Peyer's patch (tissue), 4 donors: ENCODE data around the gene CCDC110. TPM values are rescaled to one million over a fixed set of nuclear protein-coding genes. Genes with fewer than 3 reads are reported as not detected.

ENCODE experiments used
- DNase-seq, 3 donors: peaks; one replicate each; pipeline ENCODE4 v3.0.0-alpha.2; 2017 to 2019
- H3K27ac ChIP-seq, 4 donors: fragments of 200-600 bp; sonication (generic); one replicate each; pipeline ENCODE4 v1.5.1; 2016 to 2019
- H3K27me3 ChIP-seq, 2 donors: fragments of 200-600 bp; sonication (generic); one replicate each; pipeline ENCODE4 v1.5.1; 2019
- H3K36me3 ChIP-seq, 3 donors: fragments of 200-600 bp; sonication (generic); one replicate each; pipeline ENCODE4 v1.5.1; 2016 to 2019
- H3K4me1 ChIP-seq, 4 donors: fragments of 200-600 bp; sonication (generic); one replicate each; pipeline ENCODE4 v1.5.1; 2016 to 2019
- H3K4me3 ChIP-seq, 4 donors: fragments of 200-600 bp; sonication (generic); 1 replicate in 3 of 4; 2 replicates in 1 of 4; pipeline ENCODE4 v1.5.1; 2016 to 2019; ENCODE audit warnings: mild to moderate bottlenecking in 1 of 4
- H3K9me3 ChIP-seq, 4 donors: fragments of 200-600 bp; sonication (generic); one replicate each; pipeline ENCODE4 v1.5.1; 2016 to 2019; ENCODE audit warnings: mild to moderate bottlenecking in 1 of 4
- CTCF ChIP-seq, 6 experiments: fragments of 450-650 bp in 4 of 6; fragments of 200-600 bp in 2 of 6; sonication (generic) in 1 of 6; IDR thresholded peaks; one replicate each; pipeline ENCODE4 v1.5.1; 2017 to 2019; ENCODE audit warnings: antibody characterized with exemption in 6 of 6, mild to moderate bottlenecking in 3 of 6, moderate library complexity in 1 of 6
- POLR2A ChIP-seq, 2 donors: fragments of 450-650 bp; IDR thresholded peaks; one replicate each; pipeline ENCODE4 v1.5.1; 2017; ENCODE audit warnings: antibody characterized with exemption in 2 of 2, mild to moderate bottlenecking in 2 of 2, moderate library complexity in 2 of 2
- total RNA-seq, 4 donors: library from RNA; depleted of rRNA; stranded (reverse); fragments of >200 nt; gene quantifications; one replicate each; pipeline ENCODE4 v1.1.0, GENCODE V29; 2016

Gene CCDC110
- total RNA-seq, 4 donors from 2014 or later = 0.80 to 0.88 TPM; not detected in 2

- Histone ChIP-seq H3K27me3 (no peaks in the 10 kb centered on the region), H3K4me1 (no peaks in the 10 kb centered on the region), H3K36me3 (peaks cover 0 to 55% (median 0%) of the 10 kb centered on the region in 3 donors), H3K4me3 (no peak overlapping the region), H3K27ac (no peak overlapping the region), H3K9me3 (no peaks in the 10 kb centered on the region)
- no peak for DNase-seq
- TF ChIP-seq CTCF (IDR thresholded peaks at IDR 0.05) (no peak), POLR2A (IDR thresholded peaks at IDR 0.05) (no peak)
Measured at GRCh38 chr4:185416955-185417354, 54.6 kb downstream of the CCDC110 start.

- no peak for TF ChIP-seq CTCF (IDR thresholded peaks at IDR 0.05)
- no peak for TF ChIP-seq POLR2A (IDR thresholded peaks at IDR 0.05)
- Histone ChIP-seq H3K27ac (no peak overlapping the region), H3K4me1 (no peaks in the 10 kb centered on the region), H3K9me3 (no peaks in the 10 kb centered on the region), H3K36me3 (peaks cover 0 to 77% (median 0%) of the 10 kb centered on the region in 3 donors), H3K27me3 (no peaks in the 10 kb centered on the region), H3K4me3 (no peak overlapping the region)
- no peak for DNase-seq
Measured at GRCh38 chr4:185412412-185412811, 59.1 kb downstream of the CCDC110 start.

GRCh38 chr4:185411849-185412248 lies 59.7 kb downstream of the CCDC110 start:
- H3K36me3 ChIP-seq = peaks cover 0 to 76% (median 0%) of the 10 kb centered on the region in 3 donors
- no peaks in the 10 kb centered on the region for H3K4me1 ChIP-seq
- no peak for TF ChIP-seq CTCF (IDR thresholded peaks at IDR 0.05)
- TF ChIP-seq POLR2A (IDR thresholded peaks at IDR 0.05) = no peak
- H3K27ac ChIP-seq = no peak overlapping the region
- no peak overlapping the region for H3K4me3 ChIP-seq
- H3K27me3 ChIP-seq = no peaks in the 10 kb centered on the region
- no peak for DNase-seq
- no peaks in the 10 kb centered on the region for H3K9me3 ChIP-seq

GRCh38 chr4:185408432-185408831 lies 63.1 kb downstream of the CCDC110 start:
- no peak overlapping the region for H3K4me3 ChIP-seq
- H3K27me3 ChIP-seq = no peaks in the 10 kb centered on the region
- peaks cover 0 to 65% (median 0%) of the 10 kb centered on the region in 3 donors for H3K36me3 ChIP-seq
- no peak for DNase-seq
- H3K9me3 ChIP-seq = no peaks in the 10 kb centered on the region
- H3K4me1 ChIP-seq = no peaks in the 10 kb centered on the region
- TF ChIP-seq CTCF (IDR thresholded peaks at IDR 0.05) = no peak
- TF ChIP-seq POLR2A (IDR thresholded peaks at IDR 0.05) = no peak
- no peak overlapping the region for H3K27ac ChIP-seq

GRCh38 chr4:185405296-185405999 lies 66.1 kb downstream of the CCDC110 start:
- H3K9me3 ChIP-seq = no peaks in the 10 kb centered on the region

More at GRCh38 chr4:185405296-185405999, 66.1 kb downstream of the CCDC110 start:
- Histone ChIP-seq H3K27me3 (no peaks in the 10 kb centered on the region), H3K36me3 (peaks cover 0 to 73% (median 0%) of the 10 kb centered on the region in 3 donors), H3K27ac (no peak overlapping the region), H3K4me1 (no peaks in the 10 kb centered on the region), H3K4me3 (no peak overlapping the region)
- TF ChIP-seq CTCF (IDR thresholded peaks at IDR 0.05) (no peak), POLR2A (IDR thresholded peaks at IDR 0.05) (no peak)
- no peak for DNase-seq
